Measurements from ENCODE around the gene MAP3K15.

MAP3K15 gene

GRCh38 chrX:19514791-19515614, at the start of gene MAP3K15:
Gene MAP3K15 (minus strand): TSS chrX:19515508. CDS start chrX:19515261, 247 bp downstream.
- no peak for DNase-seq

- no peak for DNase-seq
These were observed 49.3 kb upstream of the MAP3K15 start for GRCh38 chrX:19564606-19565005.

GRCh38 chrX:19563746-19564145, 48.4 kb upstream of the MAP3K15 start:
- DNase-seq, result no peak

GRCh38 chrX:19563327-19563726, 48.0 kb upstream of the MAP3K15 start:
- DNase-seq, result no peak

GRCh38 chrX:19560611-19561010, 45.3 kb upstream of the MAP3K15 start:
- DNase-seq, result no peak

GRCh38 chrX:19557822-19558221, 42.5 kb upstream of the MAP3K15 start:
- DNase-seq, result no peak

GRCh38 chrX:19556202-19556601, 40.9 kb upstream of the MAP3K15 start:
- no peak for DNase-seq

- DNase-seq, result no peak
These were observed 40.4 kb upstream of the MAP3K15 start for GRCh38 chrX:19555683-19556082.

GRCh38 chrX:19555236-19555635, 39.9 kb upstream of the MAP3K15 start:
- no peak for DNase-seq

- no peak for DNase-seq
These were observed 39.5 kb upstream of the MAP3K15 start for GRCh38 chrX:19554786-19555185.

- no peak for DNase-seq
These were observed 37.5 kb upstream of the MAP3K15 start for GRCh38 chrX:19552793-19553192.

GRCh38 chrX:19549838-19550237, 34.5 kb upstream of the MAP3K15 start:
- no peak for DNase-seq

- DNase-seq, result no peak
These were observed 33.6 kb upstream of the MAP3K15 start for GRCh38 chrX:19548934-19549333.

- DNase-seq, result no peak
These were observed 33.0 kb upstream of the MAP3K15 start for GRCh38 chrX:19548279-19548678.

GRCh38 chrX:19545651-19546050, 30.3 kb upstream of the MAP3K15 start:
- DNase-seq, result no peak

- DNase-seq, result peak; percentile 28
These were observed 29.5 kb upstream of the MAP3K15 start for GRCh38 chrX:19544693-19545305.

GRCh38 chrX:19543951-19544381, 28.7 kb upstream of the MAP3K15 start:
- DNase-seq, result no peak

- no peak for DNase-seq
These were observed 27.9 kb upstream of the MAP3K15 start for GRCh38 chrX:19543020-19543715.

GRCh38 chrX:19541931-19542330, 26.6 kb upstream of the MAP3K15 start:
- no peak for DNase-seq

GRCh38 chrX:19541196-19541595, 25.9 kb upstream of the MAP3K15 start:
- DNase-seq, result no peak

- no peak for DNase-seq
These were observed 24.8 kb upstream of the MAP3K15 start for GRCh38 chrX:19540076-19540475.

GRCh38 chrX:19539665-19540064, 24.4 kb upstream of the MAP3K15 start:
- no peak for DNase-seq

- DNase-seq, result peak; percentile 28
These were observed 20.2 kb upstream of the MAP3K15 start for GRCh38 chrX:19535476-19535875.

- DNase-seq, result no peak
These were observed 17.4 kb upstream of the MAP3K15 start for GRCh38 chrX:19532709-19533108.

Measured in DMS 273 treated with DMSO at 0.1 percent for 48 hours (cell line).